ENCODE results near the gene NCAPG2. TPM values are rescaled to one million over a fixed set of nuclear protein-coding genes. Genes with fewer than 3 reads are reported as not detected.

Gene NCAPG2
- total RNA-seq, 1 experiment from 2014 or later, result 27.4 TPM

- intact Hi-C loops (cut with micrococcal nuclease), result no loop called here
- no peak overlapping the region for H3K27ac Mint-ChIP-seq (ENCODE audit: low read depth, unreplicated experiment)
Measured at GRCh38 chr7:158751199-158751598, 46.6 kb upstream of the NCAPG2 start.

DNA sequence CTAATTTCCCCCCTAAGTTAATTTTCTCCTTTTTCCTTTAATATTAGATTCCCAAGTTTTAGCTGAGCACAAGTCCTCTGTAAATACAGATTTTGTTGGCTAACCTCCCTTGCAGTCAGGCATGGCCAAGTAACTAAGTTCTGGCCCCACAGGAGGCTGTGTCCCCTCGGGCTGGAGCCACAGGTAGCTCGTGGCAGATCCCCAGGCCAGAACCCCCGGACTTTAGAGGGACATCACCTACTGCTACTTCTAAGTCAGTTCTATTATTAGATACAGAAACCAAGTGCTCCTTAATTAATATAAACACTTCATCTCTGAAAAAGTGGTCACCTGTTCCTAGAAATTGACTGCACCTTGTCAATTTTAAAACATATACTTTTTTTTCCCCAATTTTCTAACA, 46.1 kb upstream of the NCAPG2 start:
- ChIA-PET CTCF (no interaction called here), POLR2A (interaction anchor here (1.2 kb wide), 1 partner anchor 9 kb away, joined by 3 read pairs; no protein-coding TSS in a partner anchor)
- intact Hi-C loops (cut with micrococcal nuclease), result no loop called here
- H3K27ac Mint-ChIP-seq (ENCODE audit: low read depth, unreplicated experiment), result no peak overlapping the region
- H3K9me3 Mint-ChIP-seq (ENCODE audit: unreplicated experiment), result no peaks in the 10 kb centered on the region
- H3K4me3 Mint-ChIP-seq (ENCODE audit: unreplicated experiment), result no peak overlapping the region
- peaks cover 80% of the 10 kb centered on the region for H3K36me3 Mint-ChIP-seq (ENCODE audit: insufficient read depth, unreplicated experiment)
- H3K27me3 Mint-ChIP-seq (ENCODE audit: insufficient read depth, unreplicated experiment), result no peaks in the 10 kb centered on the region
- BruUV-seq (replicated peaks), result no TSS peak
- no peak for DNase-seq (ENCODE audit: unreplicated experiment)
- no peaks in the 10 kb centered on the region for H3K4me1 Mint-ChIP-seq (ENCODE audit: insufficient read depth, unreplicated experiment)
- TF ChIP-seq CTCF (IDR thresholded peaks at IDR 0.05; ENCODE audit: unreplicated experiment), result no peak

More at GRCh38 chr7:158751199-158751598, 46.6 kb upstream of the NCAPG2 start:
- Mint-ChIP-seq H3K36me3 (ENCODE audit: insufficient read depth, unreplicated experiment) (peaks cover 80% of the 10 kb centered on the region), H3K4me3 (ENCODE audit: unreplicated experiment) (no peak overlapping the region), H3K27me3 (ENCODE audit: insufficient read depth, unreplicated experiment) (no peaks in the 10 kb centered on the region), H3K4me1 (ENCODE audit: insufficient read depth, unreplicated experiment) (no peaks in the 10 kb centered on the region), H3K9me3 (ENCODE audit: unreplicated experiment) (no peaks in the 10 kb centered on the region)
- no peak for TF ChIP-seq CTCF (IDR thresholded peaks at IDR 0.05; ENCODE audit: unreplicated experiment)
- ChIA-PET CTCF (no interaction called here), POLR2A (interaction anchor here (1.2 kb wide), 1 partner anchor 9 kb away, joined by 3 read pairs; no protein-coding TSS in a partner anchor)
- BruUV-seq (replicated peaks), result no TSS peak
- DNase-seq (ENCODE audit: unreplicated experiment), result no peak

GRCh38 chr7:158749396-158749795, 44.8 kb upstream of the NCAPG2 start:
- DNase-seq (ENCODE audit: unreplicated experiment), result no peak
- intact Hi-C loops (cut with micrococcal nuclease), result no loop called here
- no peaks in the 10 kb centered on the region for H3K4me1 Mint-ChIP-seq (ENCODE audit: insufficient read depth, unreplicated experiment)
- ChIA-PET POLR2A (no interaction called here), CTCF (interaction anchor here (0.6 kb wide), 1 partner anchor 23 kb away, joined by 4 read pairs; no protein-coding TSS in a partner anchor)
- no peaks in the 10 kb centered on the region for H3K27me3 Mint-ChIP-seq (ENCODE audit: insufficient read depth, unreplicated experiment)
- no peak overlapping the region for H3K4me3 Mint-ChIP-seq (ENCODE audit: unreplicated experiment)
- H3K36me3 Mint-ChIP-seq (ENCODE audit: insufficient read depth, unreplicated experiment), result peaks cover 80% of the 10 kb centered on the region
- H3K9me3 Mint-ChIP-seq (ENCODE audit: unreplicated experiment), result no peaks in the 10 kb centered on the region
- no peak overlapping the region for H3K27ac Mint-ChIP-seq (ENCODE audit: low read depth, unreplicated experiment)
- BruUV-seq (replicated peaks), result no TSS peak
- no peak for TF ChIP-seq CTCF (IDR thresholded peaks at IDR 0.05; ENCODE audit: unreplicated experiment)

- Mint-ChIP-seq H3K9me3 (ENCODE audit: unreplicated experiment) (no peaks in the 10 kb centered on the region), H3K27me3 (ENCODE audit: insufficient read depth, unreplicated experiment) (no peaks in the 10 kb centered on the region), H3K4me3 (ENCODE audit: unreplicated experiment) (no peak overlapping the region), H3K4me1 (ENCODE audit: insufficient read depth, unreplicated experiment) (no peaks in the 10 kb centered on the region), H3K27ac (ENCODE audit: low read depth, unreplicated experiment) (no peak overlapping the region), H3K36me3 (ENCODE audit: insufficient read depth, unreplicated experiment) (peaks cover 80% of the 10 kb centered on the region)
- no peak for TF ChIP-seq CTCF (IDR thresholded peaks at IDR 0.05; ENCODE audit: unreplicated experiment)
- no peak for DNase-seq (ENCODE audit: unreplicated experiment)
- POLR2A ChIA-PET, result no interaction called here
- CTCF ChIA-PET, result interaction anchor here (0.6 kb wide), 1 partner anchor 137 kb away, joined by 3 read pairs; no protein-coding TSS in a partner anchor
- intact Hi-C loops (cut with micrococcal nuclease), result no loop called here
- BruUV-seq (replicated peaks), result no TSS peak
Measured at GRCh38 chr7:158748335-158748734, 43.7 kb upstream of the NCAPG2 start.

All from MCF 10A (cell line).